HG03432 (cell line): ENCODE data around the gene CPO.
"Not testable (repeated sequence)": the region's sequence is repeated elsewhere in the genome, so short reads cannot be mapped to it uniquely, and the experiment has no call there.

Source experiments
- ATAC-seq: cut with Tn5 transposase; IDR thresholded peaks from one replicate; pipeline ENCODE4 v1.9.1; 2021; ENCODE audit warnings: mild to moderate bottlenecking, moderate library complexity; ENCODE audit not compliant: unreplicated experiment

The CPO gene, protein sequence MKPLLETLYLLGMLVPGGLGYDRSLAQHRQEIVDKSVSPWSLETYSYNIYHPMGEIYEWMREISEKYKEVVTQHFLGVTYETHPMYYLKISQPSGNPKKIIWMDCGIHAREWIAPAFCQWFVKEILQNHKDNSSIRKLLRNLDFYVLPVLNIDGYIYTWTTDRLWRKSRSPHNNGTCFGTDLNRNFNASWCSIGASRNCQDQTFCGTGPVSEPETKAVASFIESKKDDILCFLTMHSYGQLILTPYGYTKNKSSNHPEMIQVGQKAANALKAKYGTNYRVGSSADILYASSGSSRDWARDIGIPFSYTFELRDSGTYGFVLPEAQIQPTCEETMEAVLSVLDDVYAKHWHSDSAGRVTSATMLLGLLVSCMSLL

GRCh38 chr2:206939340-206939739, at the start of gene CPO:
TSS of gene CPO (plus strand) at chr2:206939518. CDS start at chr2:206939600, 82 bp downstream.
- no peak for ATAC-seq

DNA sequence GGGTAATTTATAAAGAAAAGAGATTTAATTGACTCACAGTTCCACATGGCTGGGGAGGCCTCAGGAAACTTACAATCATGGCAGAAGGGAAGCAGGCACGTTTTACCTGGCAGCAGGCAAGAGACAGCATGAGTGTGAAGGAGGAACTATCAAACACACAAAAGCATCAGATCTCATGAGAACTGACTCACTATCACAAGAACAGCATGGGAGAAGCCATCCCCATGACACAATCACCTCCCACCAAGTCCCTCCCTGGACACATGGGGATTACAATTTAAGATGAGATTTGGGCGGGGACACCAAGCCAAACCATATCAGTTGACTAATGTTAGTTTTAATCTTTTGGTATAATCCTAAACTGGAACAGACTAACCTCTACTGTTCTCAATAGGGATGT, 49.1 kb upstream of the CPO start:
- no peak for ATAC-seq

DNA sequence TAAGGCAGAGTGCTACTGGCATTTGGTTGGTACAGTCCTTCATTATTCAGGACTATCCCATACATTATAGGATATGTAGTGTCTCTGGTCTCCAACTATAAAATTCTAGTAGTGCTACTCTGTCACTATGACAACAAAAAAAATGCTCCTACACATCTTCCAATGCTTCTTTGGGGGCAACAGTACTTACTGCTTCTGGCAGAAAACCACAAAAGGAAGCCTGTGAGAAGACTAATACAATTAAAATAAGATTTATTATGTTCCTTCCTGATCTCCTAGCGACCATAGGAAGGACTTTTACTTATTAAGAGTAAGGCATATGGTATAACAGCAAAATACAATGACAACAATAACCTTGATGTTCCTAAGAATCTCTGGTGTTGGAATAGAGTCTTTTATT, 48.4 kb upstream of the CPO start:
- ATAC-seq: no peak

- peak; percentile 84 for ATAC-seq
These were observed 24.2 kb upstream of the CPO start for GRCh38 chr2:206915121-206915520.

- ATAC-seq: no peak
These were observed 21.1 kb upstream of the CPO start for GRCh38 chr2:206918263-206918662.

DNA sequence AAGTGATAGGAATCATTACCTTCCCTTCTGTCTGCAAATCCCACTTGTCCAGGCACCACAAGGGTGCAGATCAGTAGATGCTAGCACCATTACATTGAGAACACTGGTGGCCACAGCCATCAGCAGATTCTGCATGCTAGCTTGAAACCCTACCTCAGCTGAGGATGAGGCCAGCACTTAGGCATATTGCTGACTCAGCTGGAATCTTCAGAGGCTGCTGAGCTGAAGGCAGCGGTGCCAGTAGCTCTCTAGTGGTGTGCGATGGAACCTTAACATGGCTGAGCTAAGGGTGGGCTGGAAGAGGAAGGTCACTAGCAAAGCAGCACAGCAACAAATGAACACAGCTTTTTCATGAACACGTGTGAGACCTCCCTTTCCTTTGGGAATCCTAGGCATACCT, 19.0 kb upstream of the CPO start:
- ATAC-seq: no peak

DNA sequence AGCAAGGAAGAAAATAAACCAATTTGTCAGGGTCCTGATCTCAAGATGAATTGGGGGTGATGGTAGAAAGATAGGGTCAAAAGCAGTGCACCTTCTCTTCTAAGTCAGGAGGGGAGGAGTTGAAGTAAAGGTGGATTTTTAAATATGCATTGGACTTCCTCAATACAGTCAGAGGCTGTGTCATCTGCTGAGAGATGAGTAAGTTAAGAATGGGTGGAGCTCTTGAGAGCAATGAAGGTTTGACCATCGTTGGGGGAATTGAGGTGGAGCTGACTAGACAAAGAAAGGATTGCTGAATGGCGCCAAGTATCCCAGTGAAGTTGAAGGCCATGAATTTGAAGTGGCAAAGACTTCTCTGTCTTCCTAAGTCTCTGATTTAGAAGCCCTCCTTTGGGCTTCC, 18.4 kb upstream of the CPO start:
- no peak for ATAC-seq

DNA sequence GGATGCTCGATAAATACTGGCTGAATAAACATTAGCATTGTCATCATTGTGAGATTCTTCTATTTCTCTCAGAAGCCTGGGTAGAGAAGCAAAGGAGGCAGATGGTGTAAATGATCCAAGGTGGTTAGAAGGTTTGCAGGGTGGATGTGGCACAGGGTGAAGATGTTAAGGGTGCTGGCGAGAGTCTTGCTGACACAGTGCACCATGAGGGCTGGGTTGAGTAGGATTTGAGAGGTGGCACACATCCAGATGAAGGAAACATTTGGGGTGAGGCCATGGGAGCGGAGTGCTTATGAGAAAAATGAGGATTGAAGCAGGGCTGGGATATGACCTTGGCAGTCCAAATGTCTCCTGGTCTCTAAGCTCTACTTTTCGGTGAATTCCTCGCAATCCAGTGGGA, 17.8 kb upstream of the CPO start:
- ATAC-seq: no peak

- ATAC-seq: no peak
These were observed 3.1 kb upstream of the CPO start for GRCh38 chr2:206935991-206936842.

DNA sequence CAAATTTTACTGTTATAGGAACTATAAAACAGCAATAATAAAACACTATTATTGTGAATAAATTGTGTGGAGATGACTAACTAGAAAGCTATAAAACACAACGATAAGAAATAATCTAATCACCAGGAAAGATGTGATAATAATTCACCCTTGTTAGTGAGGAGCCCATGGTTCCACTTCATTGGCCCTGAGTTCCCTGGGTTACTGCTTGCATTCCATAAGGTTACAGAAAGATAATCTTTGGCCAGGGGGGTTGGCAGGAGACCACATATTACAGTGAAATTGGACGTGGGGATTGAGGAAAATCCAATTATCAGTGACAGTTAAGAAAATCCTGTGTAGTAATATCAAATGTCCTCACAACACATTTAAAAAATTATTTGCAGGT, 2.5 kb upstream of the CPO start:
- ATAC-seq: no peak

GRCh38 chr2:206937555-206937954, 1.8 kb upstream of the CPO start:
- peak; percentile 94 for ATAC-seq

- no peak for ATAC-seq
These were observed 1.2 kb downstream of the CPO start for GRCh38 chr2:206940546-206940945.

GRCh38 chr2:206942592-206943478, 3.5 kb downstream of the CPO start:
- ATAC-seq: no peak

GRCh38 chr2:206953404-206953803, 14.1 kb downstream of the CPO start:
- not testable (repeated sequence) for ATAC-seq

- ATAC-seq: no peak
These were observed 15.9 kb downstream of the CPO start for GRCh38 chr2:206955253-206955652.

DNA sequence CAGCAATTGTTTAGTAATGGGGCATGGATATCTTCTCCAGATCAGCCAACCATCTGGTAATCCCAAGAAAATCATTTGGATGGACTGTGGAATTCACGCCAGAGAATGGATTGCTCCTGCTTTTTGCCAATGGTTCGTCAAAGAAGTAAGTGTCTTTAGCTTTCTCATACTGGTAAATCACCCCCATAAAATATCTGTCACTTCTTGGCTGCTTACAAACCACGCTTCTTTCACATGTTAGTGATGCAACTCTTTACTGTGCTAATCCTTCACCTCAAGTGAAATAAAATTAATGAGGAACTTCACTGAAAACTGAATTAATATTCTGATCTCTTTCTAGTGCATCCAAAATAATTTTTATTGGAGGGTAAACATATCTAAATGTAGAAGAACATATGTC, 18.9 kb downstream of the CPO start:
- no peak for ATAC-seq

DNA sequence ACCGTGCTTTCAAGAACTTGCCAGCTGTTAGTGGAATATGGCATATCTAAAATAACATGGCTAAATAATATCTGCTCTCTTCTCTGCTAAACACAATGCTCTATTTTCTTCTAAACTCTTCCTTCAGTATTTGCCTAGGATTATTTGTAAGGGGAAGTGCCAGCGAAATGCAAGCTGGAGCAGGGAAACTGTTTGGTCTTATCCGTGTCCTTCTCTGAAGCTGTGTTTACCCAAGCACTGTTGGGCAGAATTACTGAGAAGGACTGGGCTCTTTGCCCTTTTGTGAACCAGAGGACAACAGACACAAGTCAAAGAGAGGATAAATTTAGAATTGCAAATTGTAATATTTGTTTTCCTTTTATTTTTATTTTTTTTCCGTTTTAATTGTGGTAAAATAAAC, 23.6 kb downstream of the CPO start:
- no peak for ATAC-seq

DNA sequence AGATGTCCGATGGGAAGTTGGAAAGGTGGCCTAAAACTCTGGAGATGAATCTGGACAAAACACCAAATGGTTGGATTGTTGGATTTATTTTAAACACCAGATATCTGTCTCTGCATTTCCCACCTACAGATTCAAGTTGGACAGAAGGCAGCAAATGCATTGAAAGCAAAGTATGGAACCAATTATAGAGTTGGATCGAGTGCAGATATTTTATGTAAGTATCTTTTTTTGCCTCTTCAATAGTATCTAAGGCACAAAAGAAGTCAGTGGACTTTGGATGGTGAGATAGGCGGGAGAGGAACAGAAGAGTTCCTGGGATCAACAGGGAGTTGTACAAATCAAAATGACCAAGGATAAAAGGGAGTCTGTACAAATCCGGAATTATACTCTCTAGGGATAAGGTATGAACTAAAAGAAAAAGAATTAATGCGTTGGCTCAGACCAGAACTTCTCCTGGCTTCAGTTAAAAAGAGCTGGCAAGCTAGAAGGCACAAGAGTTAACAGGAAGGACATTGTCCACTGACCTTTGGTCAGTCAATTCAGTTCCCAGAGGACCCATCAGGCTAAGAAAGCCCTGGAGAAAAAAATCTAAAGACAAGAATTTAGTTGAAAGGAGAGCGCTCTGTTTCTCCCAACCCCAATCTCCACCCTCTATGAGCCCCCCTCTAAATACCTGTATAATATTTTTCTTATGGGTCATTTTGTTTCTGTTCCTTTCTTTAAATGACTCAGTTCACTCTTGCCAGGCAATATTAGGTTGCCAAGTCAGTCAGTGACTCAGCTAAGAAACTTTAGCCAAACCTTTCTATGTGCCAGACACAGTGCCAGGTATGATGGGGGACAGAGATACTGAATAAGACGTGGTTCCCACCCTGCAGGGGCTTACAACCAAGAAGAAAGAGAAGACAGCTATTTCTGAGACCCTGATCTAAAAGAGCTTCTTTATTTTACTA, 29.1 kb downstream of the CPO start:
- ATAC-seq: no peak

GRCh38 chr2:206969192-206969591, 29.9 kb downstream of the CPO start:
- ATAC-seq: no peak
